HL-60/S4 (cell line): ENCODE measurements around the gene LSM8.
"Not testable (repeated sequence)": the region's sequence is repeated elsewhere in the genome, so short reads cannot be mapped to it uniquely, and the experiment has no call there.

Experiments used
- in situ Hi-C: fragments of 300-500 bp; cut with MboI; formaldehyde crosslinking; loops from 2 replicates; pipeline ENCODE4 v1.14.3; 2022; ENCODE audit warnings: low sequenced_read_pairs

LSM8 gene

DNA sequence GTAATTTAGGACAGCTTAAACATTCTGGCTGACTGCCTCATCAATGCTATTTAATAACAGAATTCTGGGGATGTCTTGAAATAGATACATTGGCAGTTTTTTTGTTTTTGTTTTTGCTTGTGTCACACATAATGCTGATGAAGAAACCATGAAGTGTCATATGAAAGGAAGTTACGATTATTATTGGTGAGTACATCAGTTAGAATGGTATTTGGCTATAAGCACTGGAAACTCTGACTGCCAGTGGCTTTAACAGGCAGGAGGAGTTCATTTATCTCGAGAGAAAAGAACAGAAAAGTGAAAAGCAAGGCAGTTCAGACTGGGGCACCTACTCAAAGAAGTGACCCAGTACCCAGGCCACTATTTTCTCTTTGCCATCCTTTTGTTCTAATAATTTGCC lies 18.1 kb downstream of the LSM8 start:
- in situ Hi-C loops = no loop called here

DNA sequence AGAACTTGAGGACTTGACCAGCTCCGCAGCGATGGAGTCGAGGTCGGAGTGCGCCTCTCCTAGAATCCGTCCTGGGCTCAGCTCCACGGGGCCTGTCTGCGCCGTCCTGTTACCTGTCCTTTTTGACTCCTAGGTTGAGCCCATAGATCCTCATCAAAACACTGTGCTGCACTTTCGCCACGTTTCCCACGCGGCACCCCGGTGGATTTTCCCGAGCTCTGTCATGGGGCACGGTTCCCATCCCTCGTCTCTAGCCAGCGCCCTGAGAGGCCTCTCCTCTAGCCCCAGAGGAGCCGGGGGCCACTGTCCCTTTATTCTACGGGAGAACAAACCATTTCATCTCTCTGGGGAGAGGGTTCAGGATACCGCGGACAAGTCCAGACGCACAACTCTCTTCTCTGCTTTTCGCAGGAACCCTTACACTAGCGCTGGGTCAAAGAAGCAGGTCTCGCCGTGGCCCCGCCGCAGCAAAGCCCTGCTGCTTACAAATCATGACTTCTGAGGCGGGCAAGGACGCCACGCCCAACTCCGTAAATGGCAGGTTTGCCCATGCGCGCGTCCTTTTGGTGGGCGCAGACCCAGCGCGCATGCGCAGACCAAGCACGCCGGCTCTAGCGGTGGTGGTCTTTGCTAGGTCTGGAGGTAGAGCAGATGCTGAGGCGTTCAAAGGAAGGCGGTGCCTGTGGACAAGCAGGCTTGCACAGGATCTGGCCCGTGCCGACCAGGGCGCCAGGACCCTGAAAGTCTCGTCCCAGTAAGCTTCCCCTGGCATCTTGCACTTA lies 30.3 kb downstream of the LSM8 start:
- in situ Hi-C loops = no loop called here

GRCh38 chr7:118214833-118215182 lies 30.8 kb downstream of the LSM8 start:
- in situ Hi-C loops = no loop called here

DNA sequence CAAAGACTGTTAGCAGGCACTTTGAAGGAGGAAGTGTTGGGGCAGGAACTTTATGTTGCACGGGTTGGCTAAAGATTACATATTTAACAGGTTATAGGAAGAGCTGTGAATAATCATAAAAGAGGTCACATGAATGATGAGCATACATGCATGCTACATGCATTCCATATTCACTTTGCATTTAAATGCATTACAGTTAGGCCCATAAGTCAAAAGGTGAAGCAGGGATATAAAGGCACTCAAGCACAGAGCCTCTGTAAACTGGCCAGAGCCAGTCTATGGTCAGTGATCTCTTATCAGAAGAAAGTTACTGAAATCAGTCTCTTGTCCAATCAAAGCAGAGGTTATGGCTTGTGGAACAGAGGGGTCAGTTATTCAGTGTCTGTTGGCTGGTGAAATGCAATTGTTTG lies 33.3 kb downstream of the LSM8 start:
- in situ Hi-C loops = no loop called here

DNA sequence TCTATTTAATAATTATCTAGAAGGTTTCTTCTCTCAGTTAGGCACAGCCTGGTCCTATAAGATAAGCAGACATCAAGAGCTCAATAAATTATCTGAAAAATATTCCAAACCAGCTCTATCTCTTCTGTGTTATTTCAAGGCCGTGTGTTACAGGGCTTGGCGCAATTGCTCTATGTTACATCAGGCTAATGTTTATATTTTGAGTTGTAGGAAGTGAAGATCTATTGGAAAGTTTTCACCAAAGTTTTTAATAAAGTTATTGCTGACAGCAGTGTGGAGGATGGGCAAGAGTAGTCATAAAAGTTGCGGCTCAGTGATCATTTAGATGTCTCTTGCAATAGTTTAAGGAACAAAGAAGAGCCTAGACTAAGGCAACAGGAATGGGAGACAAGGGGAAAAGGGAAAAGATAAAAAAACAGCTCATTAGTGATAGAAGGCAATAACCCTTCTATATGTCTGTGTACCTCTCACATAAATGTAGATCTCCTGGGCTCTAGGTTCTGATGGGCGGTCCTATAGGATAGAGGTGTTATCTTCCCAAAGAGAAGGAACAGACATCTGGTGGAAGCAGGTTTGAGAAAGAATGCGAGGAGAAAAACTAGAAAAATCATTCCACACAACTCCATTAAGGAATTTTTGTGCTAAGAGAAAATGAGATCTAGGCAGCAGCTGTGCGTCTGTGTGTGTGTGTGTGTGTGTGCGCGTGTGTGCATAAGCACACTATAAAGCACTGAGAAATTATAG lies 34.6 kb downstream of the LSM8 start:
- in situ Hi-C loops = no loop called here

DNA sequence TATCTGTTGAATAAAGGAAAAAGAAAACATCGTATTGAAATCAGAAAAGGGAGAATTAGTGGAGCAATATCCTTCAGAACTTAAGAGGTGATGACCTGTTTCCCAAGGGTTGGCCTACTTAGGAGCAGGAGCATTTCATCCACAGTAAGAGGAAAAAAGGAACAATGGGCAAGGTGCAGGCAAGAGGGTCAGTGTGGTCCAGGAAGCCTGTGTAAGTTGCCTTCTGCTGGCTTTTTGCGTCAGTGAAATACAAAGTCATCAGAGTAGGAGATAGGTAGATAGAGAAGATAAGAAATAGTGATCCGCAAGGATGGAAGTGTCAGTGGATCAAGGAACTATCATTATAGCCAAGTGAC lies 35.2 kb downstream of the LSM8 start:
- in situ Hi-C loops = no loop called here

DNA sequence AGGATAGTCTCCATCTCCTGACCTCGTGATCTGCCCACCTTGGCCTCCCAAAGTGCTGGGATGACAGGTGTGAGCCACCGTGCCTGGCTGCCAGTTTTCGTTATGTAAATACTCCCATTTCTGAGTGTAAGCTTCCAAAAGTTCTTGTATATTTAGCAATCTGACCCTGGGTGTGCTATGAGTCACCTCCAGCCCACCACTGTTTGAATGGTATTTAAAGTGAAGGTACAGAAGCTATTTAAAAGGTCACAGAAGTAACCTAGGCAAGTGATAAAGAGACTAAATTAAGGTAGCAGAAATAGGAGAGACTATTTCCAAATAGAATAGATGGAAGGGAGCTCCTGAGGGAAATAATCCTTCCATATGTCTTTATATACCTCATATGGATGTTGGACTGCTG lies 36.6 kb downstream of the LSM8 start:
- in situ Hi-C loops = no loop called here

GRCh38 chr7:118222591-118222990 lies 38.6 kb downstream of the LSM8 start:
- in situ Hi-C loops = no loop called here

DNA sequence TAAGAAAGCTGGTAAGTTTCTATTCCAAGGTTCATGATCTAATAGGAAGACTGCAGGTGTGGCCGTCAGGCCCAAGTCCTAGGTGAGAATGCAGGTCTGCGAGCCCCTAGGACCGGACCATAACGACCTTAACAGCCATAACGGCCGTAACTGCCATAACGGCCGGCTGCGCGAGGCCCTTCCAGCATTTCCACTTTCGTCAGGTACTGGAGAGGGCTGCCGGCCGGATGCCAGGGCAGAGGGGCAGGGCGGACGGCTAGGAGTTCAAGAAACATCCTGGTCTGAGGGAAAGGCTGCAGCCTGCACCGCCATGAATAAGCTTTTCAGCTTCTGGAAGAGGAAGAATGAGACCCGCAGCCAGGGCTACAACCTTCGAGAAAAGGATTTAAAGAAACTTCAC lies 40.6 kb downstream of the LSM8 start, which contains the start of gene ANKRD7:
ANKRD7 (plus strand) TSS at position 184 of the 400 bp plus-strand sequence; CDS start at position 311, 127 bp downstream.
- in situ Hi-C loops = no loop called here

GRCh38 chr7:118232837-118233236 lies 48.9 kb downstream of the LSM8 start:
- in situ Hi-C loops = no loop called here

DNA sequence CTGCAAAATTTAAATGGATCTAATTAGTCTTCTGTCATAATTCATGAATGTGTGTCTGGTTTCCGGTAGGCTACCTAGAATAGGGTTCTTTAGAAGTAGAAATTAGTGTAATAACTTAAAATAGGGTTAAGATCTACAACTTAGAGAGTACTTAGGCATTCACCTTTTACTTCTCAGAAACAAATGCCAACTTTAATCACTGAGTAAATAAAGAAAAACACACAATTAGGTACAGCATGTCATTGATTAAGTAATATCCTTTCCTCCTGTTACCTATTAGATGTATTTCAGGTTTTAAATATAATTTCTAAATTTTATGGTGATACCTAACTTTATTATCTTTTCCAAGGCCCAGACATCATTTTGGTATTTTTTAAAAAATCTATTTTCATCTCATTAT lies 49.8 kb downstream of the LSM8 start:
- in situ Hi-C loops = no loop called here

- in situ Hi-C loops = no loop called here
Measured at GRCh38 chr7:118239014-118239413, 55.0 kb downstream of the LSM8 start.

- in situ Hi-C loops = not testable (repeated sequence)
Measured at GRCh38 chr7:118240320-118240719, 56.4 kb downstream of the LSM8 start.
